Pulmonary artery endothelial cell (primary cell): ENCODE results near the gene DTNB. TPM values are rescaled to one million over a fixed set of nuclear protein-coding genes. Genes with fewer than 3 reads are reported as not detected.
"Not testable (repeated sequence)": the region's sequence is repeated elsewhere in the genome, so short reads cannot be mapped to it uniquely, and the experiment has no call there.

Experiments used
- DNase-seq: peaks from one replicate; pipeline ENCODE4 v3.0.0-alpha.2; 2011; ENCODE audit warnings: low read depth, low spot score
- total RNA-seq: library from RNA; depleted of rRNA; stranded (reverse); fragments of >200 nt; gene quantifications from 2 replicates; pipeline ENCODE4 v1.2.3, GENCODE V29; 2014

DTNB gene
- total RNA-seq, 1 donor from 2014 or later: 7.3 TPM

GRCh38 chr2:25546852-25547251, 126.5 kb downstream of the DTNB start:
- DNase-seq: no peak

- DNase-seq: no peak
These were observed 127.5 kb downstream of the DTNB start for GRCh38 chr2:25545899-25546298.

- no peak for DNase-seq
These were observed 128.9 kb downstream of the DTNB start for GRCh38 chr2:25544445-25544844.

- no peak for DNase-seq
These were observed 129.4 kb downstream of the DTNB start for GRCh38 chr2:25543939-25544338.

- no peak for DNase-seq
These were observed 132.0 kb downstream of the DTNB start for GRCh38 chr2:25541378-25541777.

GRCh38 chr2:25539136-25539535, 134.2 kb downstream of the DTNB start:
- no peak for DNase-seq

GRCh38 chr2:25537526-25537925, 135.9 kb downstream of the DTNB start:
- no peak for DNase-seq

- DNase-seq: not testable (repeated sequence)
These were observed 137.7 kb downstream of the DTNB start for GRCh38 chr2:25535411-25536289.

- DNase-seq: not testable (repeated sequence)
These were observed 138.4 kb downstream of the DTNB start for GRCh38 chr2:25534937-25535336.

- DNase-seq: no peak
These were observed 138.9 kb downstream of the DTNB start for GRCh38 chr2:25534455-25534854.

GRCh38 chr2:25533771-25534170, 139.6 kb downstream of the DTNB start:
- not testable (repeated sequence) for DNase-seq

GRCh38 chr2:25532521-25532920, 140.9 kb downstream of the DTNB start:
- DNase-seq: no peak

GRCh38 chr2:25529034-25529433, 144.3 kb downstream of the DTNB start:
- no peak for DNase-seq

GRCh38 chr2:25528173-25528572, 145.2 kb downstream of the DTNB start:
- no peak for DNase-seq

GRCh38 chr2:25524507-25524906, 148.9 kb downstream of the DTNB start:
- no peak for DNase-seq

- DNase-seq: no peak
These were observed 150.3 kb downstream of the DTNB start for GRCh38 chr2:25523060-25523459.

- peak; percentile 47 for DNase-seq
These were observed 151.6 kb downstream of the DTNB start for GRCh38 chr2:25521665-25522387.

- no peak for DNase-seq
These were observed 152.3 kb downstream of the DTNB start for GRCh38 chr2:25521126-25521525.

GRCh38 chr2:25517701-25518100, 155.7 kb downstream of the DTNB start:
- no peak for DNase-seq

GRCh38 chr2:25514043-25514637, 159.2 kb downstream of the DTNB start:
- DNase-seq: no peak

GRCh38 chr2:25512707-25513106, 160.7 kb downstream of the DTNB start:
- no peak for DNase-seq

GRCh38 chr2:25506226-25506625, 167.2 kb downstream of the DTNB start:
- DNase-seq: no peak
